Astrocyte of the spinal cord (primary cell): ENCODE data around the gene C6orf132.

Experiments
- DNase-seq: peaks from one replicate; pipeline ENCODE4 v3.0.0; 2011; ENCODE audit warnings: low read depth, low spot score
- H3K4me3 ChIP-seq: 2 replicates; pipeline ENCODE4 v1.5.1; 2011; ENCODE audit warnings: low read depth, mild to moderate bottlenecking, low read length, moderate library complexity
- in situ Hi-C: cut with HindIII; loops from 2 replicates; pipeline ENCODE4 v1.10.0; 2017; ENCODE audit warnings: low sequenced_read_pairs
- TF ChIP-seq, protein P1 (sequence below): IDR thresholded peaks from 2 replicates; pipeline ENCODE4 v1.5.1; 2012; ENCODE audit warnings: low read depth, mild to moderate bottlenecking, low read length, inconsistent platforms

The C6orf132 gene

DNA sequence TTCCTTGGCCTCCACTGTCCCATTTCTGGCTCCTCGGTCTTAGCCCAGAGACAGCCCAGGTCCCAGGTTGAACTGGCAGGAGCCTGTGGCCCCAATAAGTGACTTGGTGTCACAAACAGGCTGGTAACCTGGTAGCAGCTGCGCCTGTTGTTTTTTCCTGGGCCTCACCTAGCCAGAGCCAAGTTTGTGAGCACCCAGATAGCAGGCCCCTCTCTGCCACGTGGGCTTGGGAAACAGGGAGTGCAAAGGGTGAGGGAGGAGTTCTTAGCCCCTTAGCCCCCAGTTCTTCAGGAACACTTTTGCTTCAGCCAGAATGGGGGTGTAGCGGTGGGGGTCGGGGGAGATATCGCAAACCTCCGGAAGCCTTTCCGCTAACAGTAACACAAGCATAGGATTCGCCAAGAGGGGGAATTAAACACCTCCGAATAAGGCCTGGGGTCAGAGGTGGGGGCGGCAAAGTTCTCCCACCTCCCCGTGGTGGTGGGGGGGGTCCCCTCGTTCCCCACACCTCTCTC lies 760 bp downstream of the C6orf132 start:
- peak overlapping the region; percentile 54 for H3K4me3 ChIP-seq
- in situ Hi-C loops = no loop called here
- no peak for DNase-seq

DNA sequence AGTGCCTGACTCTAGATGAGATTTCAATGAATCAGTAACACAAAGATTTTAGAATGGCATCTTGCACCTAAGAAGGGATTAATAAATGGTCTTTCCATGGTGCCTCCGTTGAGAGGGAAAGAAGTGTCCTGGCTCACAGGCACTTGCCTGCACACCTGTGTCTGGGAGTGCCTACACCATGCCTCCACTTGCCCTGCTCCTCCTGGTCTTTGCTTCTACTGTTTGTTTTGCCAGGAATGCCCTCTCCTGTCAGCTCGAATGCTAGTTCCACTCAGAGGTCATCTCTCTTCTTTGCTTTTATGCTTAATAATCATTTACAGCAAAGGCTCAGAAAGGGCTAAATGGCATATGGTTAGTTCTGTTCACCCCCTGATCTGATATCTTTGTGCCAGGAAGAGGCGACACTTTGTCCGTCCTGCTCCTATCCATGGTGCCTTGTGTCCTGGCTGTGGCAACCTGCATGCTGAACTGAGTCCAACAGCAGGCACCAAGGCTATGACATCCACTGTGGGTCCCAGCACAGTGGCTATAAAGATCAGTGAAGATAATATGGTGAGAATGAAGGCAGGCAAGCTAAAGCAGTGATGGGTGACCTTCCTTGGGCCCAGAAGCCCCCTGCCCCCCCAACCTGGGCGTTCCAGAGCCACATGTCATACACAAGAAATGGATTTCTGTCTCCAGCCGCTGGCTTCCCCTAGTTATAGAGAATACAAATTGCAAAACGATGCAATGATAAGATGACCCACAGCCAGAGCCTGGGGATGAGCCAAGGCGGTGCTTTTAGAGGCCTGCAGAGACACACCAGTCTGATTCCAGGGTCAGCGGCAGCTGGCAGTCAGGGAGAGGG lies 1.4 kb downstream of the C6orf132 start:
- in situ Hi-C loops = no loop called here
- H3K4me3 ChIP-seq = peak overlapping the region; percentile 54
- TF ChIP-seq, protein P1, sequence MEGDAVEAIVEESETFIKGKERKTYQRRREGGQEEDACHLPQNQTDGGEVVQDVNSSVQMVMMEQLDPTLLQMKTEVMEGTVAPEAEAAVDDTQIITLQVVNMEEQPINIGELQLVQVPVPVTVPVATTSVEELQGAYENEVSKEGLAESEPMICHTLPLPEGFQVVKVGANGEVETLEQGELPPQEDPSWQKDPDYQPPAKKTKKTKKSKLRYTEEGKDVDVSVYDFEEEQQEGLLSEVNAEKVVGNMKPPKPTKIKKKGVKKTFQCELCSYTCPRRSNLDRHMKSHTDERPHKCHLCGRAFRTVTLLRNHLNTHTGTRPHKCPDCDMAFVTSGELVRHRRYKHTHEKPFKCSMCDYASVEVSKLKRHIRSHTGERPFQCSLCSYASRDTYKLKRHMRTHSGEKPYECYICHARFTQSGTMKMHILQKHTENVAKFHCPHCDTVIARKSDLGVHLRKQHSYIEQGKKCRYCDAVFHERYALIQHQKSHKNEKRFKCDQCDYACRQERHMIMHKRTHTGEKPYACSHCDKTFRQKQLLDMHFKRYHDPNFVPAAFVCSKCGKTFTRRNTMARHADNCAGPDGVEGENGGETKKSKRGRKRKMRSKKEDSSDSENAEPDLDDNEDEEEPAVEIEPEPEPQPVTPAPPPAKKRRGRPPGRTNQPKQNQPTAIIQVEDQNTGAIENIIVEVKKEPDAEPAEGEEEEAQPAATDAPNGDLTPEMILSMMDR = no peak
- no peak for DNase-seq

More for the DNA sequence above, 760 bp downstream of the C6orf132 start:
- TF ChIP-seq, protein P1 = no peak

DNA sequence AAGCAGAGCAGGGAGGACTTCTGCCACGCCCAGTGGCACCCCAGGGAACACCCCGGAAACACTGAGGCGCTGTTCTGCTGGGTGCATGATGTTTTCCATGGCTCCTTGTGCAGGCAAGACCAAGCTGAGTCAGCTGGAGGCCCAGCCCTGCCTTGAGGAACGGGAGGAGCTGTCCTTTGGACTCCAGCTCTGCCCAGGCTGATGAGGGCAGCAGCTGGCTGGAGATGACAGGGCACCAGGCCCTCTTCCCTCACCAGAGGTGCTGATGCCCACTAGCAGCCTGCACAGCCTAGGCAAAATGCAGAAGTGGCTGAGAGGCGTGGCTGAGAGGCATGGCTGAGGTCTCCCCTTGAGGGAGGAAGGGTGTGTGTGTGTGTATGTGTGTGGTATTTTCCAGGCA lies 2.4 kb downstream of the C6orf132 start:
- H3K4me3 ChIP-seq = no peak overlapping the region
- no peak for DNase-seq
- in situ Hi-C loops = no loop called here
- TF ChIP-seq, protein P1 = no peak

DNA sequence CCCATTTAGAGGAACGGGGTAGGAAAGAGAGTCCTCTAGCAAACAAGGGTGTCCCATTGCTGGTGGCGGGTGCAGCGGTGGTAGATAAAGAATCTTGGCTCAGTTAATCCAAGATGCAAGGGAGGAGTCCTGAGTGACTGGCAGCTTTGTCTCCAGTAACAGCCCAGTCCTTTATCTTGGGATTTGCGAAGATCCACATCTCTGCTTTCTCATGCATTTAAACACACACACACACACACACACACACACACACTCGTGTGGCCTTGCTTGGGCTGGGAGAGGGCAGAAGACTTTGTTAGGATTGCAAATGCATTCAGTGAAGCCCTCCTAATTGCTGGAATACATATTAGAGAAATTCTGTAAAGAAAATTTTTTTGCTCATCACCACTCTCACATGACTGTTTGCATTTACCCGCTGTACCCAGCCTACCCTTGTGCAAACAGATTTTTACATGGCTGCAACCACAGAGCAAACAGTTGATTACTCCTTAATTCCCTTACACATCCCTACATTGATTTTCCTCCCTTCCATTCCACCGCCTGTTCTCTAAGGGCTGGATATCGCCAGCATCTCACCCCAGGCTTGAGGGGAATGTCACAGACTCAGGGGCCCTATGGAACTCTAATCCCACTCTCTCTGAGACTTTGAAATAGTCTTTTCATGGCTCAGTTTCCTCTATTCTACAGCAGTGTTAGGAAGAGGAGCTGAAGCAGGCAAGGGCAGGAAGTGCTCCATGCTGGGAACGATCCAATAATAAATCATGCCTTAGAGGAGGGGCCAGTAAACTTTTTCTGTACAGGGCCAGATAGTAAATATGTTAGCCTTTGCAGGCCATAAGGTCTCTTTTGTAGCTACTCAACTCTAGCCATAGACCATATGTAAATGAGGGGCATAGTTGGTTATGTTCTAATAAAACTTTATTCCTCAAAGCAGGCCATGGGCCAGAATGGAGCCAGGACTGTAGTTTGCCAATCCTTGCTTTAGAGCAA lies 3.5 kb downstream of the C6orf132 start:
- DNase-seq = no peak
- in situ Hi-C loops = no loop called here
- TF ChIP-seq, protein P1 = no peak
- no peak overlapping the region for H3K4me3 ChIP-seq

DNA sequence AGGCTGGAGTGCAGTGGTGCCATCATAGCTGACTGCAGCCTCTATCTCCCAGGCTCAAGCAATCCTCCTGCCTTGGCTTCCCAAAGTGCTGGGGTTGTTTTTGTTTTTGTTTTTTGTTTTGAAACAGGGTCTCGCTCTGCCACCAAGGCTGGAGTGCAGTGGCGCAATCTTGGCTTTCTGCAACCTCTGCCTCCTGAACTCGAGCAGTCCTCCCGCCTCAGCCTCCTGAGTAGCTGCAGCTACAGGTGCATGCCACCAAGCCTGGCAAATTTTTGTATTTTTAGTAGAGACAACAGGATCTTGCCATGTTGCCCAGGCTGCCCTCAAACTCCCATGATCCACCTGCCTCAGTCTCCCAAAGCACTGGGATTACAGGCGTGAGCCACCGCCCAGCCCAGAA lies 4.2 kb downstream of the C6orf132 start:
- TF ChIP-seq, protein P1 = no peak
- in situ Hi-C loops = no loop called here
- no peak overlapping the region for H3K4me3 ChIP-seq
- DNase-seq = no peak

DNA sequence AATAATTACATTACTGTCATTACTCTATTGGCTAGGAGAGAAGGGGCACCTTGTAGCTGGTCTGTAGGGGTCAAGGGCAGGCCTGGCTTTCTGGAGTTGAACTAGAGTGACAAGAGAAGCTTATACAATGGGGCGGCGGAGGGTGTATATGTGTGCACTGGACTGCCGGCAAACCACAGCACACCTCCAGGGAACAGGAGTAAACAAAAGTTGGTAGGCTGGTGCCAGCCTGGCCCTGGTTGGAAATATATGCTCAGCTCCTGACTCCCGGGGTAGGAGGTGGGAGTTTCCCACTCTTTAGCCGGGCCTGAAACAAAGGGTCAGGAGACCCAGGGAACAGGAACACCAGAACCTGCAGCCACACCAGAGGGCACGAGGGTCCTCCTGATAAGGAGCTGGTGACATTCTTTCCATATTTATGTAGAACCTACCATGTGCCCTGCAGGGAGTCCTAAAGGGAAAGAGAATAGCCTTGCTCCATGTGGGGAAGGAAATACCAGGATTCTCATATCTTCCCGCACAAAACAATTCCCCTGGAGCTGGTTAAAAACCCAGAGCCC lies 5.1 kb downstream of the C6orf132 start:
- no peak overlapping the region for H3K4me3 ChIP-seq
- TF ChIP-seq, protein P1 = no peak
- in situ Hi-C loops = no loop called here
- DNase-seq = no peak
